ENCODE measurements around the gene BRF1. TPM values are rescaled to one million over a fixed set of nuclear protein-coding genes. Genes with fewer than 3 reads are reported as not detected.

Gene BRF1, protein sequence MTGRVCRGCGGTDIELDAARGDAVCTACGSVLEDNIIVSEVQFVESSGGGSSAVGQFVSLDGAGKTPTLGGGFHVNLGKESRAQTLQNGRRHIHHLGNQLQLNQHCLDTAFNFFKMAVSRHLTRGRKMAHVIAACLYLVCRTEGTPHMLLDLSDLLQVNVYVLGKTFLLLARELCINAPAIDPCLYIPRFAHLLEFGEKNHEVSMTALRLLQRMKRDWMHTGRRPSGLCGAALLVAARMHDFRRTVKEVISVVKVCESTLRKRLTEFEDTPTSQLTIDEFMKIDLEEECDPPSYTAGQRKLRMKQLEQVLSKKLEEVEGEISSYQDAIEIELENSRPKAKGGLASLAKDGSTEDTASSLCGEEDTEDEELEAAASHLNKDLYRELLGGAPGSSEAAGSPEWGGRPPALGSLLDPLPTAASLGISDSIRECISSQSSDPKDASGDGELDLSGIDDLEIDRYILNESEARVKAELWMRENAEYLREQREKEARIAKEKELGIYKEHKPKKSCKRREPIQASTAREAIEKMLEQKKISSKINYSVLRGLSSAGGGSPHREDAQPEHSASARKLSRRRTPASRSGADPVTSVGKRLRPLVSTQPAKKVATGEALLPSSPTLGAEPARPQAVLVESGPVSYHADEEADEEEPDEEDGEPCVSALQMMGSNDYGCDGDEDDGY
- total RNA-seq = 10 to 100 TPM; 18.1 to 21.1 (median 18.4) TPM
- 17.9 TPM for polyA plus RNA-seq
- long read RNA-seq, donor 1, transcript BRF1-211 (18 exons, 3,358 nt) = major isoform, 9 of 26 reads
- long read RNA-seq, donor 1, partial matches to known transcripts = 8 of 26 reads
- long read RNA-seq, donor 1, other reads (novel, unspliced or antisense) = 9 of 26 reads
- long read RNA-seq, donor 2, transcript BRF1-211 (18 exons, 3,358 nt) = major isoform, 21 of 33 reads
- long read RNA-seq, donor 2, partial matches to known transcripts = 4 of 33 reads
- long read RNA-seq, donor 2, other reads (novel, unspliced or antisense) = 6 of 33 reads
- long read RNA-seq, donor 3, partial matches to known transcripts = 38 of 54 reads
- long read RNA-seq, donor 3, other reads (novel, unspliced or antisense) = 10 of 54 reads
- long read RNA-seq, donor 4, transcript BRF1-211 (18 exons, 3,358 nt) = major isoform, 11 of 30 reads
- long read RNA-seq, donor 4, partial matches to known transcripts = 9 of 30 reads
- long read RNA-seq, donor 4, other reads (novel, unspliced or antisense) = 8 of 30 reads

GRCh38 chr14:105300542-105301102 is at the start of gene BRF1:
Gene BRF1, minus strand, starts transcription at chr14:105301001. Its CDS starts 372 bp downstream, at chr14:105300629.
- Histone ChIP-seq H3K27me3 (ENCODE audit: control insufficient read depth, insufficient read depth) (no peaks in the 10 kb centered on the region), H3K9me3 (ENCODE audit: control insufficient read depth, low read length) (no peaks in the 10 kb centered on the region), H3K4me3 (ENCODE audit: low read length) (peak within 1 kb of the TSS; percentile 73), H3K27ac (ENCODE audit: low read length) (peak within 1 kb of the TSS; percentile 92), H3K4me1 (ENCODE audit: control insufficient read depth, insufficient read depth, low read length) (peaks cover 6% of the 10 kb centered on the region)
- intact Hi-C loops (cut with DNase I) = no loop called here
- DNase-seq (peak; percentile 96 to 98 (median 98)), ATAC-seq (peak; percentile 96 to 97)
- WGBS = under 1% methylated on average over 90 of the region's 90 CpGs

DNA sequence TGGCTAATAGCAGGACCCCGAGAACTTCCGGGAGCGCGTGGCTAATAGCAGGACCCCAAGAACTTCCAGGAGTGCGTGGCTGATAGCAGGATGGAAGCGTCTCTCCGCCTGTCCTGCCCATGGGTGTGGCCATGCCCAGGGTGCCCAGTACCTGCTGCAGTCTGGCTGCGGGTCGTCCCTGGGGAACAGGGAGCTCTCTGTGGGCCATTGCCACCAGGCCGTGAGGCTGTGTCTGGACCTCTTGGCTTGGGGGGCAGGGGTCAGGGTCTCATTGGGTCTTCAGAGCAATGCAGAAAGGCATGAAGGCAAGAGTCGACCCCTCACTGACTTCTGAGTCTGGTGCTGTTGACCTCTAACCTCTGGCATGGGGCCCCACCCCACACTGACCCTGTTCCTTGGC is 49.2 kb upstream of the BRF1 start:
- no peaks in the 10 kb centered on the region for H3K9me3 ChIP-seq (ENCODE audit: control insufficient read depth, low read length)
- H3K27ac ChIP-seq (ENCODE audit: low read length) = no peak overlapping the region
- ATAC-seq (no peak), DNase-seq (peak in 2 of 3 donors; percentile 41 to 45)
- no peak overlapping the region for H3K4me3 ChIP-seq (ENCODE audit: low read length)
- no peaks in the 10 kb centered on the region for H3K4me1 ChIP-seq (ENCODE audit: control insufficient read depth, insufficient read depth, low read length)
- intact Hi-C loops (cut with DNase I) = loop anchor here (5.0 to 10.0 kb wide), 4 partner anchors 145 to 365 kb away; partner anchors contain the start of gene CLBA1 (in 1 of the 4)
- WGBS = 91% methylated on average over 11 of the region's 11 CpGs
- H3K27me3 ChIP-seq (ENCODE audit: control insufficient read depth, insufficient read depth) = no peaks in the 10 kb centered on the region

DNA sequence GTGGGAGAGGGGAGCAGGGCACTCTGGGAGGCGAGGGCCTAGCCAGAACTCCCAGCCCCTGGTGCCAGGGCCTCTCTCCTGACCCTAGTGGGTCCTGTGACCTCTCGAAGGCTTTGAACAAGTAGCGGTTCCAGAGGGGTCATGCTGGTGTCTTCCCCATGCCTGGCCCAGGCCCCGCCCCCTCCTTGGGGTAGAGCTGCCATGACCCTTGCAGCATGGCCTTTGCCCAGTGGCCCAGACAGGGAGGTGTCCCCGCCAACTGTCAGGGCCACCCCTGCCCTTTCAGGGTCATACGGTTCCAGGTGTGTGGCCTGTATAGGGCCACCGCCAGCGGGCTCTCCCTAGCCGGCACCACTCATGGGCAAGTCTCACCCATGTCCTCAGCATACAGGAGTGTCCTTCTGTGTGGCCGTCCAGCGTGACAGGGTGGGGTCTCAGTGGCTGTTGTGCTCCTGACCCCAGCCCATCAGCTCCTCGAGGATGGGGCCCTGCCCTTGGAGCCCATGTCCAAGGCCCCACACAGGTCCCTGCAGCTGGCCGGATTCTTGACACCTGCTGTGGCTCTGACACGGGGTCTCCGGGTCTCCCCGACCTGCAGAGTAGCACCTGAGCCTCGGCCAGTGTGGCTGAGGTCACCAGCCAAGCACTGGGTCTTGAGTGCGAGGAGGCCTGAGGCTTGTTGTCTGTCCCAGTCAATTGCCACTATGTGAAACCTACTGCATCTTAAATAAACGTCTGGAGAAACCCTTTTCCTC is 48.3 kb upstream of the BRF1 start:
- intact Hi-C loops (cut with DNase I) = no loop called here
- no peak overlapping the region for H3K4me3 ChIP-seq (ENCODE audit: low read length)
- H3K9me3 ChIP-seq (ENCODE audit: control insufficient read depth, low read length) = no peaks in the 10 kb centered on the region
- H3K27ac ChIP-seq (ENCODE audit: low read length) = no peak overlapping the region
- H3K27me3 ChIP-seq (ENCODE audit: control insufficient read depth, insufficient read depth) = no peaks in the 10 kb centered on the region
- WGBS = 91% methylated on average over 19 of the region's 19 CpGs
- DNase-seq (peak in 2 of 3 donors; percentile 39 to 47), ATAC-seq (no peak)
- H3K4me1 ChIP-seq (ENCODE audit: control insufficient read depth, insufficient read depth, low read length) = no peaks in the 10 kb centered on the region

DNA sequence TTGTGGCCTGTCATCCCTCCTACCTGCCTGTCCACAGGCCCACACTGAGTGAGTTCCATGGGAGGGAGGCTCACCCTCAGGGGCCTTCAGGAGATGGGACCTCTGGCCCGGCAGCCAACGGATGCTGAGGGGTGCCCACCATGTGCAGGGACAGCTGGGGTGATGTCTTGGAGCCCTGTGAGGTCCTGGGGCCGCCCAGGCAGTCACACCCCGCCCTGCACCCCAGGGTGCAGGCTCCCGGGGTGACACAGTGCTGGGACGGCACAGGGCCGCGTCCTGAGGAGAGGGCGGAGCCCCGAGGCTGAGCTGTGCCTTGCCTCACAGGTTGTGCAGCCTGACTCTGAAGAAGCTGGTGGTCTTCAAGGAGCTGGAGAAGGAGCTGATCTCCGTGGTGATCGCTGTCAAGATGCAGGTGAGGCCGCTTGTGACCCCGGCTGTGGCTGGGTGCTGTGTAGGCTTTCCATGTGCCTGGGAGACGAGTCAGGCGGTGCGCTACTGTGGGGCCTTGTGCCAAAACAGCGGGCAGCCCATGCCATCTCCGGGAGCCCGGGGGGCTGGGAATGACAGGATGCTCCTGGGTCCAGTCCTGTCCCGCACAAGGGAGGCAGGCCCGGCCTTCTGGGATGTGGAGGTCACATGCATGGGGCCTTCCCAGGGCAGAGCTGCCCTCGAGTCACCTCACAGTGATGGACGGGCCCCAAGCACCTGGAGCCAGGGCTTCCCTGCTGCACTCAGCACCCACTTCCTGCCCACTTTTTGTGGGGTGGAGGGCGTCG is 47.6 kb upstream of the BRF1 start:
- Histone ChIP-seq H3K4me1 (ENCODE audit: control insufficient read depth, insufficient read depth, low read length) (no peaks in the 10 kb centered on the region), H3K27me3 (ENCODE audit: control insufficient read depth, insufficient read depth) (no peaks in the 10 kb centered on the region), H3K4me3 (ENCODE audit: low read length) (no peak overlapping the region), H3K27ac (ENCODE audit: low read length) (no peak overlapping the region), H3K9me3 (ENCODE audit: control insufficient read depth, low read length) (no peaks in the 10 kb centered on the region)
- 84% methylated on average over 26 of the region's 26 CpGs for WGBS
- ATAC-seq = peak in 1 of 2 donors; percentile 28
- intact Hi-C loops (cut with DNase I) = no loop called here
- DNase-seq = peak in 1 of 3 donors; percentile 50

- DNase-seq = peak in 1 of 3 donors; percentile 28
- Histone ChIP-seq H3K9me3 (ENCODE audit: control insufficient read depth, low read length) (no peaks in the 10 kb centered on the region), H3K4me3 (ENCODE audit: low read length) (no peak overlapping the region), H3K4me1 (ENCODE audit: control insufficient read depth, insufficient read depth, low read length) (peaks cover 4% of the 10 kb centered on the region), H3K27me3 (ENCODE audit: control insufficient read depth, insufficient read depth) (no peaks in the 10 kb centered on the region), H3K27ac (ENCODE audit: low read length) (no peak overlapping the region)
- ATAC-seq = no peak
- intact Hi-C loops (cut with DNase I) = no loop called here
- WGBS = 81% methylated on average over 8 of the region's 8 CpGs
Observed at GRCh38 chr14:105347587-105347968, 46.8 kb upstream of the BRF1 start.

DNA sequence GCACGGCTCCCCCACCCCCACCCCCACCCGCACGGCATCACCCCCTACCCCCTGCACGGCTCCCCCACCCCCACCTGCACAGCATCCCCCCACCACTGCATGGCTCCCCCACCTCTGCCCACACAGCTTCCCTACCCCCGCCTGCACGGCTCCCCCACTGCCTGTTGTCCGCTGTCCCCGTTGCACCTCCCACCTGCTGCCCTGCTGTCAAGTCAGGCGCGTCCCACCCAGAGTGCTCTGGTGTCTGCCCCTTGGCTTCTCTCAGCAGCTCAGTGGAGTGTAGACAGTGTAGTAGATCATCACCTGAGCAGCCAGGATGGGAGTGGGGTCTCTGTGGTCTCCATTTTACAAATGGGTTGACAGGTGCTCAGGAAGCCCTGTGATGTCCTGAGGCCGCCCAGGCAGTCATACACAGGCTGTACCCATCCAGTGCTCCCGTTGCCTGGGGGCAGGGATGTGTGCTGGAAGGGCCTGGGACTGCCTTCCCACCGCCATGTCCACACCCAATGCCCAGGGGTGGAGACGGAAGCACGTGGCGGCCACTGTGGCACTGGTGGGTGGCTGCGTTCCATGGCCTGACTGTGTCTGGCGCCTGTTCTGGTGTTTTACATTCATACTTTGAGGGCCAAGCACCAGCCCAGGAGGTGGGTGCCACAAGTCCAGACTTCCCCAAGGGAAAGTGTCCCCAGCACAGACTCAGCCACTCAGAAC is 46.2 kb upstream of the BRF1 start:
- no peaks in the 10 kb centered on the region for H3K27me3 ChIP-seq (ENCODE audit: control insufficient read depth, insufficient read depth)
- ATAC-seq (no peak), DNase-seq (peak in 1 of 3 donors; percentile 28)
- H3K9me3 ChIP-seq (ENCODE audit: control insufficient read depth, low read length) = no peaks in the 10 kb centered on the region
- H3K4me3 ChIP-seq (ENCODE audit: low read length) = no peak overlapping the region
- H3K27ac ChIP-seq (ENCODE audit: low read length) = no peak overlapping the region
- peaks cover 4% of the 10 kb centered on the region for H3K4me1 ChIP-seq (ENCODE audit: control insufficient read depth, insufficient read depth, low read length)
- WGBS = 85% methylated on average over 18 of the region's 18 CpGs
- intact Hi-C loops (cut with DNase I) = no loop called here

- ATAC-seq (no peak), DNase-seq (peak in 1 of 3 donors; percentile 38)
- H3K4me1 ChIP-seq (ENCODE audit: control insufficient read depth, insufficient read depth, low read length) = peaks cover 4% of the 10 kb centered on the region
- no peaks in the 10 kb centered on the region for H3K27me3 ChIP-seq (ENCODE audit: control insufficient read depth, insufficient read depth)
- no peaks in the 10 kb centered on the region for H3K9me3 ChIP-seq (ENCODE audit: control insufficient read depth, low read length)
- no peak overlapping the region for H3K27ac ChIP-seq (ENCODE audit: low read length)
- intact Hi-C loops (cut with DNase I) = no loop called here
- H3K4me3 ChIP-seq (ENCODE audit: low read length) = no peak overlapping the region
- 55% methylated on average over 13 of the region's 13 CpGs for WGBS
Observed at GRCh38 chr14:105346200-105346533, 45.4 kb upstream of the BRF1 start.

GRCh38 chr14:105343194-105343593 is 42.4 kb upstream of the BRF1 start:
- H3K27me3 ChIP-seq (ENCODE audit: control insufficient read depth, insufficient read depth) = no peaks in the 10 kb centered on the region
- H3K4me3 ChIP-seq (ENCODE audit: low read length) = no peak overlapping the region
- 70% methylated on average over 7 of the region's 7 CpGs for WGBS
- H3K9me3 ChIP-seq (ENCODE audit: control insufficient read depth, low read length) = no peaks in the 10 kb centered on the region
- no peak for ATAC-seq
- no peak overlapping the region for H3K27ac ChIP-seq (ENCODE audit: low read length)
- DNase-seq = peak in 1 of 3 donors; percentile 12
- peaks cover 15% of the 10 kb centered on the region for H3K4me1 ChIP-seq (ENCODE audit: control insufficient read depth, insufficient read depth, low read length)
- intact Hi-C loops (cut with DNase I) = no loop called here

Measured in right cardiac atrium (tissue), 5 donors.